OCI-LY7 (cell line): ENCODE data around the gene PWWP2B.

Source experiments
- EZH2phosphoT487 ChIP-seq: fragments of 200-600 bp; sonication (generic); IDR thresholded peaks from 2 replicates; pipeline ENCODE4 v1.6.1; 2018; ENCODE audit warnings: low read depth, borderline replicate concordance, mild to moderate bottlenecking, mixed run types, antibody characterized with exemption, low read length, moderate library complexity, mixed read lengths
- TF ChIP-seq, protein P1 (sequence below): fragments of 200-600 bp; sonication (generic); conservative IDR thresholded peaks from 2 replicates; pipeline ENCODE4 v1.5.1; 2014; ENCODE audit warnings: mild to moderate bottlenecking, antibody characterized with exemption, low read length, moderate library complexity, mixed read lengths

DNA sequence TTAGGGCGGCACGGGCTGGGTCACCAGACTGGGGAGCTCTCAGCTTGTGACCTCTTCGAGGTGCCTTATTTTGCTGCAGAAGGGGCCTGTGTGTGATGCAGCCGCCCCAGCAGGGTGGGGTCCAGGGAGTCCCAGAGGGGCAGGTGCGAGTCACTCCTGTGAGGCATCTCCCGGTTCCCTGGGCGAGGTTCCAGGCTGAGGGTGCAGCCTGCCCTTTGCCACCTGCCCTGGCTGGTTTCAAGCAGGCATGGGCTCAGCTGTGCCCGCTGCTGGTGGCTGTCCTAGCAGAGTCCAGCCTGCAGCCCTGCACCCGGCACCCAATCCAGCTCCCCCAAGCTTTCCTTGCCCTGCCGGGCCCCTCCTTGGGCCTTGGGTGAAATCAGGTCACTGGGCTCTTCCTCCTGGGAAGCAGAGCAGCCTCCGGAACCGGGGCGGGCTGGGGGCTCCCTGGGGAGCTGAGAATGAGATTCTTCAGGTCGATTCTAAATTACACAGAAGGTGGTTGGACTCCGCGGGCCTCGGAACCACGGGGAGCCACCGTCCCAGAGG is 64.8 kb downstream of the PWWP2B start:
- TF ChIP-seq, protein P1, sequence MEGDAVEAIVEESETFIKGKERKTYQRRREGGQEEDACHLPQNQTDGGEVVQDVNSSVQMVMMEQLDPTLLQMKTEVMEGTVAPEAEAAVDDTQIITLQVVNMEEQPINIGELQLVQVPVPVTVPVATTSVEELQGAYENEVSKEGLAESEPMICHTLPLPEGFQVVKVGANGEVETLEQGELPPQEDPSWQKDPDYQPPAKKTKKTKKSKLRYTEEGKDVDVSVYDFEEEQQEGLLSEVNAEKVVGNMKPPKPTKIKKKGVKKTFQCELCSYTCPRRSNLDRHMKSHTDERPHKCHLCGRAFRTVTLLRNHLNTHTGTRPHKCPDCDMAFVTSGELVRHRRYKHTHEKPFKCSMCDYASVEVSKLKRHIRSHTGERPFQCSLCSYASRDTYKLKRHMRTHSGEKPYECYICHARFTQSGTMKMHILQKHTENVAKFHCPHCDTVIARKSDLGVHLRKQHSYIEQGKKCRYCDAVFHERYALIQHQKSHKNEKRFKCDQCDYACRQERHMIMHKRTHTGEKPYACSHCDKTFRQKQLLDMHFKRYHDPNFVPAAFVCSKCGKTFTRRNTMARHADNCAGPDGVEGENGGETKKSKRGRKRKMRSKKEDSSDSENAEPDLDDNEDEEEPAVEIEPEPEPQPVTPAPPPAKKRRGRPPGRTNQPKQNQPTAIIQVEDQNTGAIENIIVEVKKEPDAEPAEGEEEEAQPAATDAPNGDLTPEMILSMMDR: no peak
- no peak for TF ChIP-seq EZH2phosphoT487
